Uterus (tissue), 2 donors: Measurements from ENCODE around the gene DMAC2L.

Experiments
- POLR2A ChIP-seq, 2 donors: fragments of 450-650 bp; IDR thresholded peaks; one replicate each; pipeline ENCODE4 v1.6.1; 2016; ENCODE audit warnings: antibody characterized with exemption in 2 of 2, mild to moderate bottlenecking in 1 of 2, moderate library complexity in 1 of 2
- TF ChIP-seq, protein P1 (sequence below), 4 experiments: fragments of 200-600 bp in 2 of 4; fragments of 450-650 bp in 2 of 4; sonication (generic) in 2 of 4; IDR thresholded peaks; one replicate each; pipeline ENCODE4 v1.5.1; 2016 to 2019; ENCODE audit warnings: antibody characterized with exemption in 4 of 4, mild to moderate bottlenecking in 2 of 4, moderate library complexity in 1 of 4

DNA sequence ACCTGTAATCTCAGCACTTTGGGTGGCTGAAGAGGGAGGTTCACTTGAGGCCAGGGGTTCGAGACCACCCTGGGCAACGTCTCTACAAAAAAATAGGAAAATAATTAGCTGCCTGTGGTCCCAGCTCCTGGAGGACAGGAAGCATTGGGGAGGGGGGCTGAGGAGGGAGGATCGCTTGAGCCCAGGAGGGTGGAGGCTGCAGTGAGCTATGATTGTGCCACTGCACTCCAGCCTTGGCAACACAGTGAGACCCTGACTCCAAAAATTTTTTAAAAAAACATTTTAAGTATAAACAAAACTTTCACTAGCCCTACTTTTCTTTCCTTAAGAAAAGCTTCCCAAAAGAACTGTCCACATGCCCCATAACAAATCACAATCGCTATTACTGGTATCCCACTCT lies 1.7 kb upstream of the DMAC2L start:
- TF ChIP-seq POLR2A (IDR thresholded peaks at IDR 0.05) = no peak
- TF ChIP-seq, protein P1, sequence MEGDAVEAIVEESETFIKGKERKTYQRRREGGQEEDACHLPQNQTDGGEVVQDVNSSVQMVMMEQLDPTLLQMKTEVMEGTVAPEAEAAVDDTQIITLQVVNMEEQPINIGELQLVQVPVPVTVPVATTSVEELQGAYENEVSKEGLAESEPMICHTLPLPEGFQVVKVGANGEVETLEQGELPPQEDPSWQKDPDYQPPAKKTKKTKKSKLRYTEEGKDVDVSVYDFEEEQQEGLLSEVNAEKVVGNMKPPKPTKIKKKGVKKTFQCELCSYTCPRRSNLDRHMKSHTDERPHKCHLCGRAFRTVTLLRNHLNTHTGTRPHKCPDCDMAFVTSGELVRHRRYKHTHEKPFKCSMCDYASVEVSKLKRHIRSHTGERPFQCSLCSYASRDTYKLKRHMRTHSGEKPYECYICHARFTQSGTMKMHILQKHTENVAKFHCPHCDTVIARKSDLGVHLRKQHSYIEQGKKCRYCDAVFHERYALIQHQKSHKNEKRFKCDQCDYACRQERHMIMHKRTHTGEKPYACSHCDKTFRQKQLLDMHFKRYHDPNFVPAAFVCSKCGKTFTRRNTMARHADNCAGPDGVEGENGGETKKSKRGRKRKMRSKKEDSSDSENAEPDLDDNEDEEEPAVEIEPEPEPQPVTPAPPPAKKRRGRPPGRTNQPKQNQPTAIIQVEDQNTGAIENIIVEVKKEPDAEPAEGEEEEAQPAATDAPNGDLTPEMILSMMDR (IDR thresholded peaks at IDR 0.05) = no peak
